Measurements from ENCODE around the gene AREL1.

DNA sequence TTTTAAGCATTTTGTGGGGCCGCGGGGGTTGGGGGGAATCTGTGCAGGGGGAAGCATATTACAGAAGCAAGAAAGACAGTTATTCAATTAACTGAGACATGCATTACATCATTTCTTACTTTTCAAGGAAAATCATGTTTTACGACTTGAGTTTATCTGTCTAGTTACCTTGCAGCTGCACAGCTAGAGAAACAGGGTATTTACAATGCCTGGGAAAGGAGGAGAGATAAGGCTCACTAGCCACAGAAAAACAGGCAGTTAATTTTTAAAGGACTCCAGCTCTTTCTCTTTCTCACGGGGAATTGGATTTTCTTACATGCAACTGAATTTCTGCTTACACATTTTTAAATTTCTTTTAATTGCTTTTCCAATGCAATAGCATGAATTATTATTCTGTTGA is 22.2 kb upstream of the AREL1 start:
- TF ChIP-seq, protein P1, sequence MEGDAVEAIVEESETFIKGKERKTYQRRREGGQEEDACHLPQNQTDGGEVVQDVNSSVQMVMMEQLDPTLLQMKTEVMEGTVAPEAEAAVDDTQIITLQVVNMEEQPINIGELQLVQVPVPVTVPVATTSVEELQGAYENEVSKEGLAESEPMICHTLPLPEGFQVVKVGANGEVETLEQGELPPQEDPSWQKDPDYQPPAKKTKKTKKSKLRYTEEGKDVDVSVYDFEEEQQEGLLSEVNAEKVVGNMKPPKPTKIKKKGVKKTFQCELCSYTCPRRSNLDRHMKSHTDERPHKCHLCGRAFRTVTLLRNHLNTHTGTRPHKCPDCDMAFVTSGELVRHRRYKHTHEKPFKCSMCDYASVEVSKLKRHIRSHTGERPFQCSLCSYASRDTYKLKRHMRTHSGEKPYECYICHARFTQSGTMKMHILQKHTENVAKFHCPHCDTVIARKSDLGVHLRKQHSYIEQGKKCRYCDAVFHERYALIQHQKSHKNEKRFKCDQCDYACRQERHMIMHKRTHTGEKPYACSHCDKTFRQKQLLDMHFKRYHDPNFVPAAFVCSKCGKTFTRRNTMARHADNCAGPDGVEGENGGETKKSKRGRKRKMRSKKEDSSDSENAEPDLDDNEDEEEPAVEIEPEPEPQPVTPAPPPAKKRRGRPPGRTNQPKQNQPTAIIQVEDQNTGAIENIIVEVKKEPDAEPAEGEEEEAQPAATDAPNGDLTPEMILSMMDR (IDR thresholded peaks at IDR 0.05; ENCODE audit: low read depth, low read length, poor library complexity, severe bottlenecking): no peak
- no peak for TF ChIP-seq EZH2phosphoT487 (IDR thresholded peaks at IDR 0.05; ENCODE audit: borderline replicate concordance, low read length)
